HG02943 (cell line): ENCODE measurements around the gene FAM222A.

Experiments
- ATAC-seq: cut with Tn5 transposase; IDR thresholded peaks from one replicate; pipeline ENCODE4 v1.9.1; 2021; ENCODE audit warnings: mild to moderate bottlenecking, low read depth, moderate library complexity; ENCODE audit not compliant: unreplicated experiment

Gene FAM222A

GRCh38 chr12:109770104-109770860, 56.7 kb downstream of the FAM222A start:
- no peak for ATAC-seq

GRCh38 chr12:109770861-109771670, 57.4 kb downstream of the FAM222A start:
- ATAC-seq, result no peak

GRCh38 chr12:109771746-109772621, 58.4 kb downstream of the FAM222A start:
- no peak for ATAC-seq

GRCh38 chr12:109772622-109773321, 59.1 kb downstream of the FAM222A start:
- no peak for ATAC-seq

- ATAC-seq, result no peak
Observed at GRCh38 chr12:109773384-109774011, 59.9 kb downstream of the FAM222A start.

GRCh38 chr12:109775172-109775881, 61.7 kb downstream of the FAM222A start:
- no peak for ATAC-seq

- no peak for ATAC-seq
Observed at GRCh38 chr12:109776624-109777023, 63.0 kb downstream of the FAM222A start.

GRCh38 chr12:109777544-109777943, 63.9 kb downstream of the FAM222A start:
- ATAC-seq, result no peak

GRCh38 chr12:109778684-109779083, 65.1 kb downstream of the FAM222A start:
- ATAC-seq, result no peak

GRCh38 chr12:109779382-109779781, 65.8 kb downstream of the FAM222A start:
- no peak for ATAC-seq

- no peak for ATAC-seq
Observed at GRCh38 chr12:109781668-109782325, 68.2 kb downstream of the FAM222A start.

GRCh38 chr12:109782326-109782703, 68.7 kb downstream of the FAM222A start:
- no peak for ATAC-seq

- ATAC-seq, result no peak
Observed at GRCh38 chr12:109783135-109783964, 69.7 kb downstream of the FAM222A start.

GRCh38 chr12:109783965-109784244, 70.3 kb downstream of the FAM222A start:
- ATAC-seq, result no peak

GRCh38 chr12:109785854-109786253, 72.2 kb downstream of the FAM222A start:
- no peak for ATAC-seq

- no peak for ATAC-seq
Observed at GRCh38 chr12:109786799-109787198, 73.2 kb downstream of the FAM222A start.

- no peak for ATAC-seq
Observed at GRCh38 chr12:109789526-109790048, 76.0 kb downstream of the FAM222A start.

GRCh38 chr12:109792992-109793391, 79.4 kb downstream of the FAM222A start:
- ATAC-seq, result no peak
